ENCODE measurements around the gene RPS18. TPM values are rescaled to one million over a fixed set of nuclear protein-coding genes. Genes with fewer than 3 reads are reported as not detected.

The RPS18 gene
- total and polyA plus RNA-seq, 2 of the 13 experiments (the other 11 are each of a cell fraction or from before 2014, with no cell fraction given), result 3,896 to 5,806 TPM

- TF ChIP-seq MAFK (conservative IDR thresholded peaks at IDR 0.05 in 1 of 2, IDR thresholded peaks at IDR 0.05 in 1 of 2; ENCODE audit: low read length in 2 of 2), result no peak
- TF ChIP-seq, protein P1, sequence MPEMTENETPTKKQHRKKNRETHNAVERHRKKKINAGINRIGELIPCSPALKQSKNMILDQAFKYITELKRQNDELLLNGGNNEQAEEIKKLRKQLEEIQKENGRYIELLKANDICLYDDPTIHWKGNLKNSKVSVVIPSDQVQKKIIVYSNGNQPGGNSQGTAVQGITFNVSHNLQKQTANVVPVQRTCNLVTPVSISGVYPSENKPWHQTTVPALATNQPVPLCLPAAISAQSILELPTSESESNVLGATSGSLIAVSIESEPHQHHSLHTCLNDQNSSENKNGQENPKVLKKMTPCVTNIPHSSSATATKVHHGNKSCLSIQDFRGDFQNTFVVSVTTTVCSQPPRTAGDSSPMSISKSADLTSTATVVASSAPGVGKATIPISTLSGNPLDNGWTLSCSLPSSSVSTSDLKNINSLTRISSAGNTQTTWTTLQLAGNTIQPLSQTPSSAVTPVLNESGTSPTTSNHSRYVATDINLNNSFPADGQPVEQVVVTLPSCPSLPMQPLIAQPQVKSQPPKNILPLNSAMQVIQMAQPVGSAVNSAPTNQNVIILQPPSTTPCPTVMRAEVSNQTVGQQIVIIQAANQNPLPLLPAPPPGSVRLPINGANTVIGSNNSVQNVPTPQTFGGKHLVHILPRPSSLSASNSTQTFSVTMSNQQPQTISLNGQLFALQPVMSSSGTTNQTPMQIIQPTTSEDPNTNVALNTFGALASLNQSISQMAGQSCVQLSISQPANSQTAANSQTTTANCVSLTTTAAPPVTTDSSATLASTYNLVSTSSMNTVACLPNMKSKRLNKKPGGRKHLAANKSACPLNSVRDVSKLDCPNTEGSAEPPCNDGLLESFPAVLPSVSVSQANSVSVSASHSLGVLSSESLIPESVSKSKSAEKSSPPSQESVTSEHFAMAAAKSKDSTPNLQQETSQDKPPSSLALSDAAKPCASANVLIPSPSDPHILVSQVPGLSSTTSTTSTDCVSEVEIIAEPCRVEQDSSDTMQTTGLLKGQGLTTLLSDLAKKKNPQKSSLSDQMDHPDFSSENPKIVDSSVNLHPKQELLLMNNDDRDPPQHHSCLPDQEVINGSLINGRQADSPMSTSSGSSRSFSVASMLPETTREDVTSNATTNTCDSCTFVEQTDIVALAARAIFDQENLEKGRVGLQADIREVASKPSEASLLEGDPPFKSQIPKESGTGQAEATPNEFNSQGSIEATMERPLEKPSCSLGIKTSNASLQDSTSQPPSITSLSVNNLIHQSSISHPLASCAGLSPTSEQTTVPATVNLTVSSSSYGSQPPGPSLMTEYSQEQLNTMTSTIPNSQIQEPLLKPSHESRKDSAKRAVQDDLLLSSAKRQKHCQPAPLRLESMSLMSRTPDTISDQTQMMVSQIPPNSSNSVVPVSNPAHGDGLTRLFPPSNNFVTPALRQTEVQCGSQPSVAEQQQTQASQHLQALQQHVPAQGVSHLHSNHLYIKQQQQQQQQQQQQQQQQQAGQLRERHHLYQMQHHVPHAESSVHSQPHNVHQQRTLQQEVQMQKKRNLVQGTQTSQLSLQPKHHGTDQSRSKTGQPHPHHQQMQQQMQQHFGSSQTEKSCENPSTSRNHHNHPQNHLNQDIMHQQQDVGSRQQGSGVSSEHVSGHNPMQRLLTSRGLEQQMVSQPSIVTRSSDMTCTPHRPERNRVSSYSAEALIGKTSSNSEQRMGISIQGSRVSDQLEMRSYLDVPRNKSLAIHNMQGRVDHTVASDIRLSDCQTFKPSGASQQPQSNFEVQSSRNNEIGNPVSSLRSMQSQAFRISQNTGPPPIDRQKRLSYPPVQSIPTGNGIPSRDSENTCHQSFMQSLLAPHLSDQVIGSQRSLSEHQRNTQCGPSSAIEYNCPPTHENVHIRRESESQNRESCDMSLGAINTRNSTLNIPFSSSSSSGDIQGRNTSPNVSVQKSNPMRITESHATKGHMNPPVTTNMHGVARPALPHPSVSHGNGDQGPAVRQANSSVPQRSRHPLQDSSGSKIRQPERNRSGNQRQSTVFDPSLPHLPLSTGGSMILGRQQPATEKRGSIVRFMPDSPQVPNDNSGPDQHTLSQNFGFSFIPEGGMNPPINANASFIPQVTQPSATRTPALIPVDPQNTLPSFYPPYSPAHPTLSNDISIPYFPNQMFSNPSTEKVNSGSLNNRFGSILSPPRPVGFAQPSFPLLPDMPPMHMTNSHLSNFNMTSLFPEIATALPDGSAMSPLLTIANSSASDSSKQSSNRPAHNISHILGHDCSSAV (CRISPR knock-in tag; IDR thresholded peaks at IDR 0.05; ENCODE audit: borderline replicate concordance), result no peak
- TF ChIP-seq HMG20A (CRISPR knock-in tag; IDR thresholded peaks at IDR 0.05; ENCODE audit: borderline replicate concordance), result no peak
- no peak for TF ChIP-seq ZNF276 (CRISPR knock-in tag; IDR thresholded peaks at IDR 0.05; ENCODE audit: low read depth)
- no peak for TF ChIP-seq MBNL3 (CRISPR knock-in tag; conservative IDR thresholded peaks at IDR 0.05)
- no peak for TF ChIP-seq ZNF703 (CRISPR knock-in tag; IDR thresholded peaks at IDR 0.05; ENCODE audit: borderline replicate concordance)
- TF ChIP-seq, protein P2, sequence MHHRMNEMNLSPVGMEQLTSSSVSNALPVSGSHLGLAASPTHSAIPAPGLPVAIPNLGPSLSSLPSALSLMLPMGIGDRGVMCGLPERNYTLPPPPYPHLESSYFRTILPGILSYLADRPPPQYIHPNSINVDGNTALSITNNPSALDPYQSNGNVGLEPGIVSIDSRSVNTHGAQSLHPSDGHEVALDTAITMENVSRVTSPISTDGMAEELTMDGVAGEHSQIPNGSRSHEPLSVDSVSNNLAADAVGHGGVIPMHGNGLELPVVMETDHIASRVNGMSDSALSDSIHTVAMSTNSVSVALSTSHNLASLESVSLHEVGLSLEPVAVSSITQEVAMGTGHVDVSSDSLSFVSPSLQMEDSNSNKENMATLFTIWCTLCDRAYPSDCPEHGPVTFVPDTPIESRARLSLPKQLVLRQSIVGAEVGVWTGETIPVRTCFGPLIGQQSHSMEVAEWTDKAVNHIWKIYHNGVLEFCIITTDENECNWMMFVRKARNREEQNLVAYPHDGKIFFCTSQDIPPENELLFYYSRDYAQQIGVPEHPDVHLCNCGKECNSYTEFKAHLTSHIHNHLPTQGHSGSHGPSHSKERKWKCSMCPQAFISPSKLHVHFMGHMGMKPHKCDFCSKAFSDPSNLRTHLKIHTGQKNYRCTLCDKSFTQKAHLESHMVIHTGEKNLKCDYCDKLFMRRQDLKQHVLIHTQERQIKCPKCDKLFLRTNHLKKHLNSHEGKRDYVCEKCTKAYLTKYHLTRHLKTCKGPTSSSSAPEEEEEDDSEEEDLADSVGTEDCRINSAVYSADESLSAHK (CRISPR knock-in tag; IDR thresholded peaks at IDR 0.05; ENCODE audit: borderline replicate concordance), result no peak
- TF ChIP-seq PHB2 (IDR thresholded peaks at IDR 0.05; ENCODE audit: partially characterized antibody), result no peak
- TF ChIP-seq SMAD3 (CRISPR knock-in tag; IDR thresholded peaks at IDR 0.05), result no peak
- 0 out of 2 replicates have a peak, but pooled peaks have one; percentile 52 for TF ChIP-seq MED13 (CRISPR knock-in tag; IDR thresholded peaks at IDR 0.05)
- no peak for TF ChIP-seq FOXO4 (CRISPR knock-in tag; conservative IDR thresholded peaks at IDR 0.05)
- no peak for TF ChIP-seq KDM6A (CRISPR knock-in tag; IDR thresholded peaks at IDR 0.05; ENCODE audit: low read depth)
Measured at GRCh38 chr6:33288921-33289783, 17.3 kb downstream of the RPS18 start, which contains the start of the genes PFDN6 and WDR46 (continued).

Measured in HepG2 (cell line).